Neural cell (in vitro differentiated cells): ENCODE results near the gene EDA.

ENCODE experiments used
- EP300 ChIP-seq: fragments of 450-650 bp; conservative IDR thresholded peaks from 2 replicates; pipeline ENCODE4 v1.6.1; 2014; ENCODE audit warnings: antibody characterized with exemption, mild to moderate bottlenecking, moderate library complexity; ENCODE audit not compliant: poor library complexity, severe bottlenecking
- EZH2 ChIP-seq: fragments of 200-600, 300-800 bp; shearing (Covaris generic), sonication (generic); IDR thresholded peaks from 2 replicates; pipeline ENCODE4 v1.6.1; 2014; ENCODE audit warnings: antibody characterized with exemption, low read length, borderline replicate concordance, mild to moderate bottlenecking; ENCODE audit not compliant: insufficient read depth, poor library complexity, severe bottlenecking
- MXI1 ChIP-seq: fragments of 450-650 bp; conservative IDR thresholded peaks from 2 replicates; pipeline ENCODE4 v1.6.1; 2014; ENCODE audit warnings: antibody characterized with exemption, mild to moderate bottlenecking; ENCODE audit not compliant: poor library complexity, severe bottlenecking
- POLR2AphosphoS5 ChIP-seq: IDR thresholded peaks from 2 replicates; pipeline ENCODE4 v1.6.1; 2012
- REST ChIP-seq: IDR thresholded peaks from 2 replicates; pipeline ENCODE4 v1.6.1; 2012; ENCODE audit warnings: borderline replicate concordance
- SMC3 ChIP-seq: fragments of 450-650 bp; conservative IDR thresholded peaks from 2 replicates; pipeline ENCODE4 v1.6.1; 2014; ENCODE audit warnings: antibody characterized with exemption, mild to moderate bottlenecking, moderate library complexity; ENCODE audit not compliant: poor library complexity
- TAF1 ChIP-seq: IDR thresholded peaks from 2 replicates; pipeline ENCODE4 v1.6.1; 2012; ENCODE audit warnings: low read depth
- TF ChIP-seq, protein P1 (sequence below): fragments of 450-650 bp; IDR thresholded peaks from 2 replicates; pipeline ENCODE4 v1.5.1; 2014; ENCODE audit warnings: antibody characterized with exemption, mild to moderate bottlenecking, moderate library complexity; ENCODE audit not compliant: poor library complexity, severe bottlenecking

DNA sequence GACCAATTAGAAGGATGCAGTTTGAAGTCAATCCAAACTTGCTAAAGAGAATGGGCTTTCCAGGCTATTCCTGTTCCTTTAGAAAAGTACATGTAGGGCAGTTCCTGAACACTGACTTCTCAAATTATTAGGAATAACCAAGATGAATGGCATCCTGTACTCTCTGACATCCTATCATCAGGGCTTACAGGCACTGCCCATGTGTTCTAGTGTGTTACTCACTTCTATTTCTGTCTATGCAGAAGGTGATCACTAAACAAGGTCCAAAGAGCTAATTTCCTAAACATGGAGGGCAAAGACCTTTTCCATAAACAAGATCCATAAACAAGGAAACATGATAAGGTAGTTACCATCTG, 380.2 kb downstream of the EDA start:
- TF ChIP-seq POLR2AphosphoS5 (no peak), EP300 (no peak), REST (no peak), SMC3 (no peak), TAF1 (no peak), MXI1 (no peak), EZH2 (no peak)
- TF ChIP-seq, protein P1, sequence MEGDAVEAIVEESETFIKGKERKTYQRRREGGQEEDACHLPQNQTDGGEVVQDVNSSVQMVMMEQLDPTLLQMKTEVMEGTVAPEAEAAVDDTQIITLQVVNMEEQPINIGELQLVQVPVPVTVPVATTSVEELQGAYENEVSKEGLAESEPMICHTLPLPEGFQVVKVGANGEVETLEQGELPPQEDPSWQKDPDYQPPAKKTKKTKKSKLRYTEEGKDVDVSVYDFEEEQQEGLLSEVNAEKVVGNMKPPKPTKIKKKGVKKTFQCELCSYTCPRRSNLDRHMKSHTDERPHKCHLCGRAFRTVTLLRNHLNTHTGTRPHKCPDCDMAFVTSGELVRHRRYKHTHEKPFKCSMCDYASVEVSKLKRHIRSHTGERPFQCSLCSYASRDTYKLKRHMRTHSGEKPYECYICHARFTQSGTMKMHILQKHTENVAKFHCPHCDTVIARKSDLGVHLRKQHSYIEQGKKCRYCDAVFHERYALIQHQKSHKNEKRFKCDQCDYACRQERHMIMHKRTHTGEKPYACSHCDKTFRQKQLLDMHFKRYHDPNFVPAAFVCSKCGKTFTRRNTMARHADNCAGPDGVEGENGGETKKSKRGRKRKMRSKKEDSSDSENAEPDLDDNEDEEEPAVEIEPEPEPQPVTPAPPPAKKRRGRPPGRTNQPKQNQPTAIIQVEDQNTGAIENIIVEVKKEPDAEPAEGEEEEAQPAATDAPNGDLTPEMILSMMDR = no peak
